Lung microvascular endothelial cell (primary cell): ENCODE results near the gene SLC35D1. TPM values are rescaled to one million over a fixed set of nuclear protein-coding genes. Genes with fewer than 3 reads are reported as not detected.

Source experiments
- DNase-seq, 2 donors: peaks; one replicate each; pipeline versions ENCODE4 v3.0.0 to v3.0.0-alpha.2; 2010; ENCODE audit warnings: low read depth in 2 of 2
- total RNA-seq: library from RNA; depleted of rRNA; stranded (reverse); fragments of >200 nt; gene quantifications from 2 replicates; pipeline ENCODE4 v1.2.1, GENCODE V29; 2014

Gene SLC35D1
- total RNA-seq, 1 donor from 2014 or later: 4.4 TPM

- peak; percentile 5 to 17 for DNase-seq
These were observed 9.2 kb downstream of the SLC35D1 start for GRCh38 chr1:67044631-67045270.

GRCh38 chr1:67043366-67043765 is 10.6 kb downstream of the SLC35D1 start:
- no peak for DNase-seq

GRCh38 chr1:67041841-67042503 is 12.0 kb downstream of the SLC35D1 start:
- DNase-seq: no peak

- DNase-seq: no peak
These were observed 13.5 kb downstream of the SLC35D1 start for GRCh38 chr1:67040405-67040804.

GRCh38 chr1:67031859-67032247 is 22.1 kb downstream of the SLC35D1 start:
- DNase-seq: no peak

- no peak for DNase-seq
These were observed 22.7 kb downstream of the SLC35D1 start for GRCh38 chr1:67031121-67031858.

- DNase-seq: peak in 1 of 2 donors; percentile 31
These were observed 24.5 kb downstream of the SLC35D1 start for GRCh38 chr1:67029472-67029871.

- DNase-seq: no peak
These were observed 33.2 kb downstream of the SLC35D1 start for GRCh38 chr1:67020765-67021164.

GRCh38 chr1:67020304-67020703 is 33.6 kb downstream of the SLC35D1 start:
- peak; percentile 34 to 60 for DNase-seq

GRCh38 chr1:67019600-67020136 is 34.3 kb downstream of the SLC35D1 start:
- peak; percentile 86 to 93 for DNase-seq

- DNase-seq: no peak
These were observed 34.8 kb downstream of the SLC35D1 start for GRCh38 chr1:67019121-67019520.

GRCh38 chr1:67018574-67018973 is 35.4 kb downstream of the SLC35D1 start:
- no peak for DNase-seq

- DNase-seq: peak in 1 of 2 donors; percentile 51
These were observed 40.4 kb downstream of the SLC35D1 start for GRCh38 chr1:67013573-67013972.

- no peak for DNase-seq
These were observed 44.2 kb downstream of the SLC35D1 start for GRCh38 chr1:67009792-67010191.

- DNase-seq: no peak
These were observed 48.9 kb downstream of the SLC35D1 start for GRCh38 chr1:67005068-67005467.

- no peak for DNase-seq
These were observed 49.8 kb downstream of the SLC35D1 start for GRCh38 chr1:67004176-67004575.

- peak in 1 of 2 donors; percentile 17 for DNase-seq
These were observed 52.1 kb downstream of the SLC35D1 start for GRCh38 chr1:67001682-67002425.

GRCh38 chr1:66999640-67000400 is 54.1 kb downstream of the SLC35D1 start:
- no peak for DNase-seq

GRCh38 chr1:66998972-66999371 is 55.0 kb downstream of the SLC35D1 start:
- no peak for DNase-seq

- peak; percentile 78 to 89 for DNase-seq
These were observed 57.8 kb downstream of the SLC35D1 start for GRCh38 chr1:66996018-66996682.
